Liver (tissue), 3 donors: Measurements from ENCODE around the gene IQGAP2.

Source experiments
- EGR1 ChIP-seq, 2 donors: IDR thresholded peaks; 2 replicates each; pipeline ENCODE4 v1.6.1; 2016 to 2018; ENCODE audit warnings: antibody characterized with exemption in 2 of 2, low read depth in 2 of 2
- GABPA ChIP-seq, 2 donors: IDR thresholded peaks in 1 of 2; conservative IDR thresholded peaks in 1 of 2; 2 replicates each; pipeline ENCODE4 v1.6.1; 2016; ENCODE audit warnings: antibody characterized with exemption in 2 of 2, mild to moderate bottlenecking in 1 of 2, moderate library complexity in 1 of 2
- HNF4A ChIP-seq, 2 donors: conservative IDR thresholded peaks; 2 replicates each; pipeline ENCODE4 v1.6.1; 2016; ENCODE audit warnings: antibody characterized with exemption in 2 of 2, mild to moderate bottlenecking in 2 of 2
- HNF4G ChIP-seq: IDR thresholded peaks from 2 replicates; pipeline ENCODE4 v1.6.1; 2016; ENCODE audit warnings: antibody characterized with exemption
- JUND ChIP-seq, 2 donors: IDR thresholded peaks; 2 replicates each; pipeline ENCODE4 v1.6.1; 2016; ENCODE audit warnings: antibody characterized with exemption in 2 of 2
- RAD21 ChIP-seq, 2 donors: IDR thresholded peaks; 2 replicates each; pipeline ENCODE4 v1.6.1; 2016; ENCODE audit warnings: antibody characterized with exemption in 2 of 2, mild to moderate bottlenecking in 2 of 2
- SP1 ChIP-seq: IDR thresholded peaks from 2 replicates; pipeline ENCODE4 v1.6.1; 2018; ENCODE audit warnings: antibody characterized with exemption, mild to moderate bottlenecking
- YY1 ChIP-seq: IDR thresholded peaks from 2 replicates; pipeline ENCODE4 v1.6.1; 2016; ENCODE audit warnings: antibody characterized with exemption, mild to moderate bottlenecking
- TF ChIP-seq, protein P1 (sequence below): fragments of 150-350 bp; IDR thresholded peaks from 2 replicates; pipeline ENCODE4 v1.5.1; 2017; ENCODE audit warnings: improper control_type of control experiment, low read depth, low read length; ENCODE audit not compliant: missing input control
- TF ChIP-seq, protein P2 (sequence below): IDR thresholded peaks from 2 replicates; pipeline ENCODE4 v1.6.1; 2016; ENCODE audit warnings: antibody characterized with exemption
- TF ChIP-seq, protein P3 (sequence below): IDR thresholded peaks from 2 replicates; pipeline ENCODE4 v1.6.1; 2016; ENCODE audit warnings: antibody characterized with exemption
- donor health status: healthy.
- donor health status: healthy.

DNA sequence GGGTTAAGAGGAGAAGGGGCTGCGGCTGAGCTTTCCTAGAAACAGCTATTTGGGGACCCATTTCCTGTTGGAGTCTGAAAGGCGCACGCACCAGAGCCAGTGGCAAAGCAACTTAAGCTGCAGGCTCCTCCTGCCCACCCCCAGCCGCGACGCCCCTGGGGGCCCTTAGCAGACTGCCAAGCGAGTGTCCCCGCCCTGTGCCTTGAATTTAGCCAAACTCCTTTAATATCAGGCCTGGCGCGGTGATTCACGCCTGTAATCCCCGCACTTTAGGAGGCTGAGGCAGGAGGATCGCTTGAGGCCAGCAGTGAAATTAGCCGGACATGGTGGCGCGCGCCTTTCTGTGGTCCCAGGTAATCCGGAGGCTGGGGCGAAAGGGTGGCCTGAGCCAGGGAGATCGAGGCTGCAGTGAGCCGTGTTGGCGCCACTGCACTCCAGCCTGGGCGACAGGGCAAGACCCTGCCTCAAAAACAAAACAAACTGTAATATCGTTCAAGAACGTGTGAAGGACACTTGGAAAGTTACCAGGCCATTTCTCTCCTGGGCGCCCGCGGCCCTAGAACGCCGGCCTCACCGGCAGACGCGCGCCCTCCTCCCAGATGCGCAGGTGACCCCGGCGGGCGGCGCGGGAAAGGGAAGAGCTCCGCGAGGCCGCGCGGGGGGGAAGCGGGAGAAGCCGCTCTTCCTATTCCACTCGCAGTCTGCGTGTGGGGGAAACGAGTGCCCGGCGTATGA is 311.8 kb downstream of the IQGAP2 start:
- TF ChIP-seq, protein P1, sequence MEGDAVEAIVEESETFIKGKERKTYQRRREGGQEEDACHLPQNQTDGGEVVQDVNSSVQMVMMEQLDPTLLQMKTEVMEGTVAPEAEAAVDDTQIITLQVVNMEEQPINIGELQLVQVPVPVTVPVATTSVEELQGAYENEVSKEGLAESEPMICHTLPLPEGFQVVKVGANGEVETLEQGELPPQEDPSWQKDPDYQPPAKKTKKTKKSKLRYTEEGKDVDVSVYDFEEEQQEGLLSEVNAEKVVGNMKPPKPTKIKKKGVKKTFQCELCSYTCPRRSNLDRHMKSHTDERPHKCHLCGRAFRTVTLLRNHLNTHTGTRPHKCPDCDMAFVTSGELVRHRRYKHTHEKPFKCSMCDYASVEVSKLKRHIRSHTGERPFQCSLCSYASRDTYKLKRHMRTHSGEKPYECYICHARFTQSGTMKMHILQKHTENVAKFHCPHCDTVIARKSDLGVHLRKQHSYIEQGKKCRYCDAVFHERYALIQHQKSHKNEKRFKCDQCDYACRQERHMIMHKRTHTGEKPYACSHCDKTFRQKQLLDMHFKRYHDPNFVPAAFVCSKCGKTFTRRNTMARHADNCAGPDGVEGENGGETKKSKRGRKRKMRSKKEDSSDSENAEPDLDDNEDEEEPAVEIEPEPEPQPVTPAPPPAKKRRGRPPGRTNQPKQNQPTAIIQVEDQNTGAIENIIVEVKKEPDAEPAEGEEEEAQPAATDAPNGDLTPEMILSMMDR, result no peak
- TF ChIP-seq, protein P2, sequence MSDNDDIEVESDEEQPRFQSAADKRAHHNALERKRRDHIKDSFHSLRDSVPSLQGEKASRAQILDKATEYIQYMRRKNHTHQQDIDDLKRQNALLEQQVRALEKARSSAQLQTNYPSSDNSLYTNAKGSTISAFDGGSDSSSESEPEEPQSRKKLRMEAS, result no peak
- TF ChIP-seq, protein P3, sequence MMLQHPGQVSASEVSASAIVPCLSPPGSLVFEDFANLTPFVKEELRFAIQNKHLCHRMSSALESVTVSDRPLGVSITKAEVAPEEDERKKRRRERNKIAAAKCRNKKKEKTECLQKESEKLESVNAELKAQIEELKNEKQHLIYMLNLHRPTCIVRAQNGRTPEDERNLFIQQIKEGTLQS, result no peak
- TF ChIP-seq YY1 (no peak), JUND (IDR thresholded peaks at IDR 0.05) (no peak), GABPA (IDR thresholded peaks at IDR 0.05 in 1 of 2, conservative IDR thresholded peaks at IDR 0.05 in 1 of 2) (no peak), SP1 (no peak), HNF4A (conservative IDR thresholded peaks at IDR 0.05) (no peak), RAD21 (IDR thresholded peaks at IDR 0.05) (no peak), EGR1 (IDR thresholded peaks at IDR 0.05; ENCODE audit: low read depth in 2 of 2) (no peak), HNF4G (no peak)
